GM21717 (cell line): Measurements from ENCODE around the gene DNM1L.
A peak's percentile ranks its signal among the peaks of the same experiment; 100 is the strongest.

Experiments used
- ATAC-seq: cut with Tn5 transposase; IDR thresholded peaks from one replicate; pipeline ENCODE4 v1.9.1; 2021; ENCODE audit warnings: mild to moderate bottlenecking, moderate library complexity; ENCODE audit not compliant: unreplicated experiment

The DNM1L gene

DNA sequence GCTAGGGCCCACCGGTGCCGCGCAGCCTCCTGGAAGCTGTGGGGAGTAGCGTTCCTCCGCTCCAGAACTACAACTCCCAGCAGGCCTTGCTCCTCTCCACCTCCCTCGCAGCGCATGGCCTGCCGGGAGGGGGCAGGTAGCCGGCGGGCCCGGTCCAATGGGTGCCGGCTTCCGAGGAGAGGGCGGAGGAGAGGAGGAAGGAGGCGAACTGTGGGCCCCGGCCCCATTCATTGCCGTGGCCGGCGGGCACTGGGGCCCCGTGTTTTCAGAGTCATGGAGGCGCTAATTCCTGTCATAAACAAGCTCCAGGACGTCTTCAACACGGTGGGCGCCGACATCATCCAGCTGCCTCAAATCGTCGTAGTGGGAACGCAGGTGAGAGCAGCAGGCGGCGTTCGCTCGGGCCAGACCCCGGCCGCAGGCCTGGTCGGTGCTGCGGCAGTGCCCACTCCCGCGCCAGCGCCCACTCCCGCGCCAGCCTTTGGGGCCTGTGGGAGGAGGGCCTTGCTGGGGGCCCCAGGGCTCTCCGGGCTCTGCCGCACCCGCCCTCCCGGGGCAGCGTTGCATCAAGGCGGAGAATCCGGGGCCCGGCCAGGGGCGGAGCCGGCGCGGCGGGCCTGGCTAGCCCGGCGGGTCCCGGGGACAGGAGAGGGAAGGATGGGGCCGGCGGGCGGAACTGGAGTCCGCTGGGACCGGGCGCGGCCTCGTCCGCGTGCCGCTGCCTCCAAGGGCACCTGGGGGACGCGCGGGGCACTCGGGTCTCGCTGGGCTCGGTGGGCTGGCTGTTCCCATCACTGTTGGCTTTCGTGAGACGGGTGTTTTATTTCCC is at the start of gene DNM1L:
Gene DNM1L, plus strand, starts transcription at position 211 of the 829 bp plus-strand sequence. Its CDS starts 63 bp downstream, at position 274.
- peak; percentile 97 for ATAC-seq

DNA sequence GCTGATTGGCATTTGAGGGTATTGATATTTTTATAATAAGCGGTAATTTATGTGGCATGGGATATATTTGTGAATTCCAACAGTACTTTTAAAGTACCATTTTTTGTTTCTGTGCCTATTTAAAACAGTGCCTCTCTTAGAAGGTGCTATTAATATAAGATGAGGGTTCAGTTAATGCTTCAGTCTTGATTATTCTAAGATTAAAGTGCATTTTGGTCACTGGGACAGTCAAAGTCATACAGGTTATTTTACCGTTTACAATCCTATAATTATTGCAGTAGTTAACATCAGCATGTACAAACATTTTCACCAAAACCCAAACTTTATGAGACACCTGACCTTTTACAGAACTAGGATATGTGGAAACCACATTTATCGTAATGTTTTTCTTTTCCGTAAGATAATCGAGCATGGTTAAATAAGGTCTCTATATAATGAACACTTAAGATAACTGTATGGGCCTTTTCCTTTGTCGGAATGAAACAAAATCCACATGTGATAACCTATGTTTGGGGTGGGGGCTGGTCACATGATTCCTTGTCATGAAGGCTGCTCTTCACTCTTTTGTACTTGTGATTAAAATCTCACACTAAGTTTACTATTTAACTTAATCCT is 37.7 kb upstream of the DNM1L start:
- no peak for ATAC-seq

DNA sequence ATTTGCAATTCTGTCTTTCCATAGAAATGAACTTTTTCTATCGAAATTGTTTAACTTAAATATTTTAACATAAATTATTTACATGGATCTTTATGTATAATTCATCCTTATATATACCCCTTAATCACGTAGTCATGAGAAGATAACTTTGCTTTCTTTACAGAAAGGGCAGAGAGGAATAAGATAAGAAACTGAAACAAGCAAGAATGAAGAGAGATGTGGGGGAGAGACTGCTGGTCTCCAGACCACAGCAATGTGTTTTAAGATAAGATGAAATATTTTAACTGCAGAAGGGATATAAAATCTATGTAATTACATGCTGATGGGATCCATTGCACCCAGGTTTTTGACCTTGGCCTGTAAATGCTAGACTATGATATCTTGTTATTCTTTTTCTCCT is 34.7 kb upstream of the DNM1L start:
- ATAC-seq, result no peak

DNA sequence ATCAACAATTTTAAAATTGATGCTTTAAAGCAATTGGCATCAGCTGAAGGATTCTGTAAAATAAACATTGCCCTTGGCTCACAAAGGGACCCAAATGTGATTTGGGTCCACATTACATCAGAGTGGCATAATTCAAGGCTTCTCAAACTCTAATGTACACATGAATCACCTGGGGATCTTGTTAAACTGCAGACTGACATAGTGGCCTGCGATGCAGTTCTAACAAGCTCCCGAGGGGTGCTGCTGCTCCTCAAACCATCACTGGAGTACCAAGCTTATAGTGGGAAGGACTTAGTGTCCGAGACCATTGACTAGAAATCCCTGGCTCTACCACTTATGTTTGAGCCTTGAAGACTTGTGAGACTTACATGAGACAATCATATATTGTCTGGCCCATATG is 31.8 kb upstream of the DNM1L start:
- no peak for ATAC-seq

GRCh38 chr12:32650508-32650907 is 28.6 kb upstream of the DNM1L start:
- no peak for ATAC-seq

- ATAC-seq, result no peak
Observed at GRCh38 chr12:32651151-32651955, 27.7 kb upstream of the DNM1L start.

DNA sequence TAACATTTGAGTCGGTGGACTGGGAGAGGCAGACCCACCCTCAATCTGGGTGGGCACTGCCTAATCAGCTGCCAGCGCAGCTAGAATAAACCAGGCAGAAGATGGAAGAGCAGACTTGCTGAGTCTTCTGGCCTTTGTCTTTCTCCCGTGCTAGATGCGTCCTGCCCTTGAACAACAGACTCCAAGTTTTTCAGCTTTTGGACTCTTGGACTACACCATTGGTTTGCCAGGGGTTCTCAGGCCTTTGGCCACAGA is 27.2 kb upstream of the DNM1L start:
- no peak for ATAC-seq

DNA sequence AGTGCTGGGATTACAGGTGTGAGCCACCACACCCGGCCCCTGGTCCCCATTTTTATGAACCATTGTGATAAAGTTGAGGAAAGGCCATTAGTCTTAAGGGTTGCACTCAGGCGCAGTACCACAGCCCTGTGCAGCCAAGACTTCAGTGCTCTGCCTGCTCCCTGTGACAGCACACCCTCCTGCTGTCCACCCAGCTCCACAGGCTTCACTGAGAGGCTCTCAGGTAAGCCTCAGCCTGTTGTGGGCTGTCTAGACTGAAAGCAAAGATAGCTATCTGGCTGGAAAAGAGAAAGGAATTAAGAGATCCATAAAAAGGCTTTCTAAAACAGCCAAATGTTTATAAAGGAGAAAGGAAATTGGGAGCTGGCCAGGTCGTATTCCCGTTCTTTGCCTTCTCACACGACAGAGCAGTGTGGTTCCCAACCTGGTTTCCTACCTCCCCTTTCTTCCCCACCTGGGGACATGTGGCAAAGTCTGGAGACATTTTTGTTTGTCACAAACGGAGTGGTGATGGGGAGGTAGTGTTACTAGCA is 19.1 kb upstream of the DNM1L start:
- no peak for ATAC-seq

- ATAC-seq, result no peak
Observed at GRCh38 chr12:32661706-32662105, 17.4 kb upstream of the DNM1L start.

DNA sequence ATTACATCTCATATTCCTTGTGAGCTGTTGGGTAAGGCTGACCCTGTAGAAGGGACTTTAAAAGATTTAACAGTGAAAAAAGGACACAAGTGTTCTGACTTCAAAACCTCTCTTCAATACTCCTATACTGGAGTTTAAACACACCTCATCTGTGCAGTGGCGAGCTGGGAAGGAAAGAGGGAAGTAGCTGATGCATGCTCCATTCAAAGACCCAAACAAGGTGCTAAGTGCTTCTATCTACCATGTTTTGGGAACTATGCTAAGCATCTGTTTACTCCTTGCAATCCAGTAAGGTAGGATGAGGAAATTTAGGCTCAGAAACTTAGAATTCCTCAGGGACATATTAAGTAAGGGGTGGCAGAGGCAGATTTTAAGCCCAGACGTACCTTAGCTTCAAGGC is 16.4 kb upstream of the DNM1L start:
- ATAC-seq, result no peak

- ATAC-seq, result no peak
Observed at GRCh38 chr12:32666018-32666417, 13.1 kb upstream of the DNM1L start.

- ATAC-seq, result no peak
Observed at GRCh38 chr12:32669584-32669983, 9.5 kb upstream of the DNM1L start.

DNA sequence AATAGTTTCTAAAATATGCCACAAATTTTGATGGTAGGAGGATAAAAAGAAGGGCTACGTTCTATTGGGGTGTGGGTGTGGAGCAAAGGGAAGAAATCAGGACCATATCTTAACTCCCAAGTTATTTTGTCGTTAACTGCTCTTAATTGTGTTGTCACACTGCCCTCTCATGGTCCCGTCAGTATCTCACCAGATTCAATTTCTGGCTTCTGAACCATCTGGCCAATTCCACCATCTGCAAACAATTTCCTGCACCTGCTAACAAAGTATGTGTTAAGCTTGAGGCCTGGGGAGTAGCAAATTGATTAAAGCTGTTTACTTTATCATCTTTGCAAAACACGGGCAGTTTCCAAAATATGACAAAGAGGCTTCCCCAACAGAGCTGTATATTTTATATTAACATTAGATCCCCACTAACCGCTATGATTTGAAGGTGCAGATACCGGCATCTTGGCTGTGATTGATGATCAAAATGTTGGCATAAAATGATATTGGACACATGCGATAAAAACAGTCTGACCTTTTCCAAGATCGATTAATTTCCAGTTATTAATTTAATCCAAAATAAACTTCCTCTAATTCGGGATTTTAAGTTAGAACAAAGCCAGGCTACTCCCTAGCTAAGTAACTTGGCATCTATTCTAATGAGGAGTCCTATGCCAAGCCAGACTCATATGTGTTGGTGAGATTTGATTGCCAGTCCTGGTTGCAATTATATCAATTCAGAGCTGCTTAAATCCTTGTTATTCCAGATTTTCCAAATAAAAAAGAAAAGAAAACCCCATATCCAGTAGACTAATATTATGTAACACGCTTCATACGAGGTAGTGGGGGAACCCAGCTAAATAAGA is 6.9 kb upstream of the DNM1L start:
- ATAC-seq, result no peak

GRCh38 chr12:32679920-32680237 is 778 bp downstream of the DNM1L start:
- ATAC-seq, result peak; percentile 10

GRCh38 chr12:32680787-32681186 is 1.7 kb downstream of the DNM1L start:
- ATAC-seq, result no peak

GRCh38 chr12:32681272-32681671 is 2.2 kb downstream of the DNM1L start:
- ATAC-seq, result no peak

DNA sequence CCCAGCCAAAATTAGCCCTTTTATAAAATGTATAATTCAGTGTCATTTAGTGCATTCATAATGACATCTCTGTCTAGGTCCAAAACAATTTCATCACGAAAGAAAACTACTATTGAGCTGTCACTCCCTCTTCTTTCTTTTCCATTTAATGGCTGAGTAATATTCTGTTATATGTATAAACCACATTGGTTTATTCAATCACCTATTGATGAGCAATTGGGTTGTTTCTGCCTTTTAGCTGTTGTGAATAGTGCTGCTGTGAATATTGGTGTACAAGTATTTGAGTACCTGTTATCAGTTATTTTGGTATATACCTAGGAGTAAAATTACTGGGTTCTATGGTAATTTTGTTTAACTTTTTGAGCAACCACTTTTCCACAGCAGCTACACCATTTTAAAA is 7.2 kb downstream of the DNM1L start:
- ATAC-seq, result no peak

GRCh38 chr12:32688786-32689185 is 9.7 kb downstream of the DNM1L start:
- ATAC-seq, result no peak

GRCh38 chr12:32690927-32691326 is 11.8 kb downstream of the DNM1L start:
- ATAC-seq, result no peak

DNA sequence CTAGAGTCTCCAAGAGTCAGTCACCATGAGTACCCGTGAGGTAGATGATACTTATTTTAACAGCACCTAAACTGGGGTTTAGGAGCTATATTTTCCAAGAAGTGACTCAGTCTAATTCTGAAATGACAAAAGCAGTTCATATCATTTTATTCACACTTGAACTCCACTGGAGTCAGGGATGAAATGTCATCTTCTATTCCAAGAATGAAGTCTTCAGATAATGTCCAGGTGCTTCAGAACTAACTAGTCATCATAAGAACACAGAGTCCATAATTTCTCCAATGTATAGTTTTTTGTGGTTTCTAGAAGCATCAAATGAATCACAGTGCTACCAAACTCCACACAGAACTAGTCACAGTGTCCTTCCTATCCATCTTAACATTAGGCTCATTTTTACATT is 13.3 kb downstream of the DNM1L start:
- ATAC-seq, result no peak

DNA sequence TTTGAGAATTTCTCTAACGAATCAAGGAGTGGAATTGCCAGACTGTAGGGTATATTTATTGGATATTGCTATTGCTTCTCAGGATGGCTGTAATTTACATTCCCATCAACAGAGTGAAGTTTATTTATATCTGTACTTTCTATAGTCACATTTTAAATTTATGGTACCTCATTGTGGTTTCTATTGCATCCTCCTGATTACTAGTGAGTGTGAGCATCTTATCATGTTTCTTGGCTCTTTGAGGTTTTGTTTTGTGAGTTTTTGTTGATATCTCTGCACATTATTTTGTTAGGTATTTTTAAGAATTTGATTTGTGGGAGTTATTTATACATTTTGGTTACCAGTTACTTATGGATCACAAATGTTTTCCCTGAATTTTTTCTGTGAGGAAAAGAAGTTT is 13.9 kb downstream of the DNM1L start:
- no peak for ATAC-seq
